AG04450 (cell line): ENCODE data around the gene PADI6. TPM values are rescaled to one million over a fixed set of nuclear protein-coding genes. Genes with fewer than 3 reads are reported as not detected.

Experiments
- CTCF ChIA-PET: fragments of 300-600, 350-600 bp; formaldehyde crosslinking; extraction: SDS; loops from one replicate; lab custom pipeline; 2022; ENCODE audit warnings: antibody characterized with exemption, inconsistent platforms; lab: Charles Lee
- POLR2A ChIA-PET: fragments of 350-600 bp; formaldehyde crosslinking; extraction: SDS; loops from one replicate; lab custom pipeline; 2021; ENCODE audit warnings: antibody characterized with exemption, inconsistent platforms; lab: Yijun Ruan, JAX
- DNase-seq: peaks from one replicate; pipeline ENCODE4 v3.0.0-alpha.2; 2011; ENCODE audit warnings: low read depth, low spot score
- H3K27ac ChIP-seq: one replicate; pipeline ENCODE4 v1.5.1; 2012; ENCODE audit warnings: low read depth, low read length, control low read depth
- H3K27me3 ChIP-seq: one replicate; pipeline ENCODE4 v1.6.0; 2012; ENCODE audit warnings: low read length; ENCODE audit not compliant: control insufficient read depth, insufficient read depth
- H3K4me3 ChIP-seq: 2 replicates; pipeline ENCODE4 v1.5.1; 2011; ENCODE audit warnings: mild to moderate bottlenecking, low read depth, low read length, control low read depth
- H3K9me3 ChIP-seq: 2 replicates; pipeline ENCODE4 v1.5.1; 2012; ENCODE audit warnings: low read length; ENCODE audit not compliant: control insufficient read depth, insufficient read depth
- CTCF ChIP-seq: IDR thresholded peaks from 2 replicates; pipeline ENCODE4 v1.5.1; 2011; ENCODE audit warnings: low read depth, low read length, control low read depth, inconsistent platforms
- polyA plus RNA-seq: library from polyadenylated mRNA; depleted of rRNA; stranded (reverse); fragments of >200 nt; gene quantifications from 2 replicates; pipeline ENCODE4 v1.2.3, GENCODE V29; 2011

Gene PADI6
- polyA plus RNA-seq, 1 experiment: not detected

- ChIA-PET POLR2A (no interaction called here), CTCF (interaction anchor here (1.2 kb wide), 1 partner anchor 26 kb away, joined by 3 read pairs; no protein-coding TSS in a partner anchor)
- Histone ChIP-seq H3K27me3 (peaks cover 25% of the 10 kb centered on the region), H3K4me3 (no peak overlapping the region), H3K9me3 (no peaks in the 10 kb centered on the region; the same call in 1 of the 2 replicates), H3K27ac (no peak overlapping the region)
- DNase-seq: no peak
- no peak for TF ChIP-seq CTCF
Observed at GRCh38 chr1:17361687-17362086, 10.3 kb upstream of the PADI6 start.

GRCh38 chr1:17363351-17363750, 8.6 kb upstream of the PADI6 start:
- H3K27me3 ChIP-seq: peaks cover 32% of the 10 kb centered on the region
- no peak for TF ChIP-seq CTCF
- DNase-seq: no peak
- CTCF ChIA-PET: interaction anchor here (0.6 kb wide), 1 partner anchor 89 kb away, joined by 3 read pairs; no protein-coding TSS in a partner anchor
- POLR2A ChIA-PET: interaction anchor here (0.6 kb wide), 1 partner anchor 115 kb away, joined by 5 read pairs; no protein-coding TSS in a partner anchor
- no peak overlapping the region for H3K27ac ChIP-seq
- no peaks in the 10 kb centered on the region; the same call in 1 of the 2 replicates for H3K9me3 ChIP-seq
- no peak overlapping the region for H3K4me3 ChIP-seq

- POLR2A ChIA-PET: no interaction called here
- Histone ChIP-seq H3K9me3 (no peaks in the 10 kb centered on the region; the same call in 1 of the 2 replicates), H3K27me3 (peaks cover 29% of the 10 kb centered on the region), H3K27ac (no peak overlapping the region), H3K4me3 (no peak overlapping the region)
- no peak for DNase-seq
- CTCF ChIA-PET: interaction anchor here (0.6 kb wide), 1 partner anchor 90 kb away, joined by 3 read pairs; no protein-coding TSS in a partner anchor
- TF ChIP-seq CTCF: no peak
Observed at GRCh38 chr1:17363771-17364170, 8.2 kb upstream of the PADI6 start.

GRCh38 chr1:17365293-17365692, 6.7 kb upstream of the PADI6 start:
- CTCF ChIA-PET: no interaction called here
- no peak for DNase-seq
- Histone ChIP-seq H3K4me3 (no peak overlapping the region), H3K27me3 (peaks cover 22% of the 10 kb centered on the region), H3K27ac (no peak overlapping the region), H3K9me3 (no peaks in the 10 kb centered on the region; the same call in 1 of the 2 replicates)
- no peak for TF ChIP-seq CTCF
- POLR2A ChIA-PET: no interaction called here

GRCh38 chr1:17369466-17369865, 2.5 kb upstream of the PADI6 start:
- POLR2A ChIA-PET: no interaction called here
- H3K4me3 ChIP-seq: no peak overlapping the region
- H3K27me3 ChIP-seq: peaks cover 15% of the 10 kb centered on the region
- H3K9me3 ChIP-seq: no peaks in the 10 kb centered on the region
- no peak for TF ChIP-seq CTCF
- DNase-seq: no peak
- CTCF ChIA-PET: no interaction called here
- H3K27ac ChIP-seq: no peak overlapping the region
